Measurements from ENCODE around the gene MTHFD2L. TPM values are rescaled to one million over a fixed set of nuclear protein-coding genes. Genes with fewer than 3 reads are reported as not detected.

The MTHFD2L gene
- total and polyA plus RNA-seq, 2 experiments from 2014 or later, result 20.0 to 32.0 TPM

DNA sequence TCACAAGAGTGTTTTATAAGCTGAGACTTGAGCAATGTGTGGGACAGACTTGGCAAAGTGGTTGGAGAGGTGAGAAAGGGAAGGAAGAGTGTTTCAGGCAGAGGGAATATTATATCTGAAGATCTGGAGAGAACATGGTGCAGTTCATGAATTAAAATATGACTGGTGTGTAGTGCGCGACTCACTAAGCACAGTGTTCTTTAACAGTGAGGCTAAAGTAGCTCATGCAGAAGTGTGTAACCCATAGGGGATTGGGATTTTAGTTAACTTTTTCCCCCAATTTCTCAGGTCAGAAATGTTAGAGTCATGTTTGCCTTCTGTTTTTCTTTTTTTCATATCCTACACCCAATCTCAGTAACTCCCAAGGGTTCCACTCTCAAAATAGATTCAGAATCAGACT lies 9.7 kb downstream of the MTHFD2L start:
- no peak overlapping the region for H3K27ac ChIP-seq
- no peak for TF ChIP-seq EZH2phosphoT487 (IDR thresholded peaks at IDR 0.05; ENCODE audit: low read depth, severe bottlenecking, unreplicated experiment)
- TF ChIP-seq EZH2 (IDR thresholded peaks at IDR 0.05; ENCODE audit: borderline replicate concordance), result no peak
- TF ChIP-seq, protein P1, sequence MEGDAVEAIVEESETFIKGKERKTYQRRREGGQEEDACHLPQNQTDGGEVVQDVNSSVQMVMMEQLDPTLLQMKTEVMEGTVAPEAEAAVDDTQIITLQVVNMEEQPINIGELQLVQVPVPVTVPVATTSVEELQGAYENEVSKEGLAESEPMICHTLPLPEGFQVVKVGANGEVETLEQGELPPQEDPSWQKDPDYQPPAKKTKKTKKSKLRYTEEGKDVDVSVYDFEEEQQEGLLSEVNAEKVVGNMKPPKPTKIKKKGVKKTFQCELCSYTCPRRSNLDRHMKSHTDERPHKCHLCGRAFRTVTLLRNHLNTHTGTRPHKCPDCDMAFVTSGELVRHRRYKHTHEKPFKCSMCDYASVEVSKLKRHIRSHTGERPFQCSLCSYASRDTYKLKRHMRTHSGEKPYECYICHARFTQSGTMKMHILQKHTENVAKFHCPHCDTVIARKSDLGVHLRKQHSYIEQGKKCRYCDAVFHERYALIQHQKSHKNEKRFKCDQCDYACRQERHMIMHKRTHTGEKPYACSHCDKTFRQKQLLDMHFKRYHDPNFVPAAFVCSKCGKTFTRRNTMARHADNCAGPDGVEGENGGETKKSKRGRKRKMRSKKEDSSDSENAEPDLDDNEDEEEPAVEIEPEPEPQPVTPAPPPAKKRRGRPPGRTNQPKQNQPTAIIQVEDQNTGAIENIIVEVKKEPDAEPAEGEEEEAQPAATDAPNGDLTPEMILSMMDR (IDR thresholded peaks at IDR 0.05; ENCODE audit: poor library complexity), result no peak
- H3K79me2 ChIP-seq, result peaks cover 4% of the 10 kb centered on the region
- no peak overlapping the region for H2AFZ ChIP-seq
- H3K9me2 ChIP-seq (replicated peaks; ENCODE audit: insufficient read depth), result no peaks in the 10 kb centered on the region
- 98% methylated on average over 2 of the region's 2 CpGs for WGBS (ENCODE audit: low lambda C conversion rate, missing lambda C conversion rate)
- H3K27me3 ChIP-seq, result no peaks in the 10 kb centered on the region
- H3K4me1 ChIP-seq (ENCODE audit: insufficient read depth), result no peaks in the 10 kb centered on the region
- no peaks in the 10 kb centered on the region for H3K36me3 ChIP-seq (replicated peaks; ENCODE audit: insufficient read depth, low read depth)
- H4K20me1 ChIP-seq (ENCODE audit: insufficient read depth, poor library complexity, severe bottlenecking), result no peaks in the 10 kb centered on the region
- H3K4me3 ChIP-seq, result no peak overlapping the region
- no peaks in the 10 kb centered on the region for H3K9me3 ChIP-seq (ENCODE audit: low read depth)
- no peak overlapping the region for H3K4me2 ChIP-seq
- no peak for DNase-seq (ENCODE audit: low spot score)

DNA sequence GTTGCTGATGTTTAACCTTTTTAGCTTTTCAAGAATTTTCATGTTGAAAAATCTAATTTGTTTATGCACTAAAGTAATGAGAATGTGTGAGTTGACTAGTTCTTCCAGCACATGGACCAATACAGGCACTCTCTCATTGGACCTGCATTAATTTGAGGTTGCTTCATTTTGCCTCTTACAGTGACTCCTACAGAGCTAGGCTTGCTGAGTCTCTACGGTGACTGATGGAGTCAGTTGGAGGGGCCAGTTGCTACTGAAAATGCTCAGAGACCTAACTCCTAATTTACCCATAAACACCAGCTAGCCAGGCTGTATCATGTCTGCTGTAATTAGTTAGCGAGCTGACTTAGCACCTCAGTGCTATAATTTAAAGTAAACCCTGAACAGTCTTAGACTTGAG lies 10.9 kb downstream of the MTHFD2L start:
- Histone ChIP-seq H3K4me3 (no peak overlapping the region), H3K4me2 (no peak overlapping the region), H3K27me3 (no peaks in the 10 kb centered on the region), H3K36me3 (replicated peaks; ENCODE audit: insufficient read depth, low read depth) (no peaks in the 10 kb centered on the region), H4K20me1 (ENCODE audit: insufficient read depth, poor library complexity, severe bottlenecking) (no peaks in the 10 kb centered on the region), H3K9me2 (replicated peaks; ENCODE audit: insufficient read depth) (no peaks in the 10 kb centered on the region), H3K27ac (no peak overlapping the region), H3K9me3 (ENCODE audit: low read depth) (no peaks in the 10 kb centered on the region), H3K79me2 (peaks cover 2% of the 10 kb centered on the region), H2AFZ (no peak overlapping the region), H3K4me1 (ENCODE audit: insufficient read depth) (no peaks in the 10 kb centered on the region)
- TF ChIP-seq, protein P1 (IDR thresholded peaks at IDR 0.05; ENCODE audit: poor library complexity), result no peak
- no peak for TF ChIP-seq EZH2phosphoT487 (IDR thresholded peaks at IDR 0.05; ENCODE audit: low read depth, severe bottlenecking, unreplicated experiment)
- TF ChIP-seq EZH2 (IDR thresholded peaks at IDR 0.05; ENCODE audit: borderline replicate concordance), result no peak
- no peak for DNase-seq (ENCODE audit: low spot score)
- 79% methylated on average over 2 of the region's 2 CpGs for WGBS (ENCODE audit: low lambda C conversion rate, missing lambda C conversion rate)

DNA sequence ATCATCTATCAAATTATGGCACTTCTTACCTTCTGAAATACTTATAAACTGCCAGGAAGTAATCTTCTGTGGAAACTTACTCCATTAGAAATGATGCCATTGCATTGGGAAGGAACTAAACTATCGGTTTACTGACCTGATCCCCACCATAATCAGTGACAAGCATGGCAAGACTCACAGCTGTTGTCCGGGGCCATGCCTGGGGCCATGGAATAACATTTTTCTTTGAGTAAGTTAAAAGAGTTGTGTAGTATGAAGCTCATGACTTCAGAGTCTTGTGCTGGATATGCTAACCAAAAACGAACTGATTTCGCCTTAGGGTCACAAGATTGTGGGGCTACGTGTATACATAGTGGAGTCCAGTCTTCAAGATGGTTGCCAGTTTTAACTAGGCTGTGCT lies 15.4 kb downstream of the MTHFD2L start:
- H3K27me3 ChIP-seq, result no peaks in the 10 kb centered on the region
- H3K27ac ChIP-seq, result no peak overlapping the region
- H3K4me1 ChIP-seq (ENCODE audit: insufficient read depth), result no peaks in the 10 kb centered on the region
- WGBS (ENCODE audit: low lambda C conversion rate, missing lambda C conversion rate), result 93% methylated on average over 5 of the region's 5 CpGs
- H3K79me2 ChIP-seq, result no peaks in the 10 kb centered on the region
- no peaks in the 10 kb centered on the region for H4K20me1 ChIP-seq (ENCODE audit: insufficient read depth, poor library complexity, severe bottlenecking)
- H3K4me2 ChIP-seq, result no peak overlapping the region
- H3K36me3 ChIP-seq (replicated peaks; ENCODE audit: insufficient read depth, low read depth), result no peaks in the 10 kb centered on the region
- no peak for TF ChIP-seq EZH2 (IDR thresholded peaks at IDR 0.05; ENCODE audit: borderline replicate concordance)
- TF ChIP-seq, protein P1 (IDR thresholded peaks at IDR 0.05; ENCODE audit: poor library complexity), result no peak
- no peak for TF ChIP-seq EZH2phosphoT487 (IDR thresholded peaks at IDR 0.05; ENCODE audit: low read depth, severe bottlenecking, unreplicated experiment)
- DNase-seq (ENCODE audit: low spot score), result no peak
- no peak overlapping the region for H3K4me3 ChIP-seq
- H3K9me2 ChIP-seq (replicated peaks; ENCODE audit: insufficient read depth), result no peaks in the 10 kb centered on the region
- H2AFZ ChIP-seq, result no peak overlapping the region
- H3K9me3 ChIP-seq (ENCODE audit: low read depth), result no peaks in the 10 kb centered on the region

DNA sequence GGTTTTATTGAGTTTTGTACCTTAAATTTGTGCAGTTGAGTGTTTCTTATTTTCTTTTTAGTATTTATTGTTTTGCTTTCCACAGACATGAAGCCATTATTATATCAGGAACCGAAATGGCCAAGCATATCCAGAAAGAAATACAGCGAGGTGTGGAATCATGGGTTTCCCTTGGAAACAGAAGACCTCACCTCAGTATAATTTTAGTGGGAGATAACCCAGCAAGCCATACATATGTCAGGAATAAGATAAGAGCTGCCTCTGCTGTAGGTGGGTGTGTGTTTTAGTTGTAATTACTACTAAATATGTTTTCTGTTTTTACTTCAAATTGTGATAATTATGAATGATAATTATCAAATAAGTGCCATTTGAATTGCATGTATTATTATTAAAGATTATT lies 16.5 kb downstream of the MTHFD2L start:
- Histone ChIP-seq H3K4me1 (ENCODE audit: insufficient read depth) (no peaks in the 10 kb centered on the region), H3K4me2 (no peak overlapping the region), H3K36me3 (replicated peaks; ENCODE audit: insufficient read depth, low read depth) (no peaks in the 10 kb centered on the region), H3K27ac (no peak overlapping the region), H3K4me3 (no peak overlapping the region), H3K27me3 (no peaks in the 10 kb centered on the region), H3K9me3 (ENCODE audit: low read depth) (no peaks in the 10 kb centered on the region), H3K79me2 (no peaks in the 10 kb centered on the region), H3K9me2 (replicated peaks; ENCODE audit: insufficient read depth) (no peaks in the 10 kb centered on the region), H4K20me1 (ENCODE audit: insufficient read depth, poor library complexity, severe bottlenecking) (no peaks in the 10 kb centered on the region), H2AFZ (no peak overlapping the region)
- TF ChIP-seq EZH2phosphoT487 (IDR thresholded peaks at IDR 0.05; ENCODE audit: low read depth, severe bottlenecking, unreplicated experiment), result no peak
- no peak for TF ChIP-seq EZH2 (IDR thresholded peaks at IDR 0.05; ENCODE audit: borderline replicate concordance)
- TF ChIP-seq, protein P1 (IDR thresholded peaks at IDR 0.05; ENCODE audit: poor library complexity), result no peak
- WGBS (ENCODE audit: low lambda C conversion rate, missing lambda C conversion rate), result 100% methylated on average over 2 of the region's 2 CpGs
- no peak for DNase-seq (ENCODE audit: low spot score)
